HAP-1 (cell line): ENCODE data around the gene AGAP3.

Experiments
- DNase-seq, 2 experiments: peaks; one replicate each; pipeline ENCODE4 v3.0.0-alpha.2; 2016 to 2020; ENCODE audit warnings: low spot score in 2 of 2
- H3K27me3 ChIP-seq: fragments of 250-450 bp; sonication (Bioruptor Pico); 2 replicates; pipeline ENCODE4 v1.5.1; 2020; ENCODE audit warnings: low read depth, mild to moderate bottlenecking, moderate library complexity
- H3K36me3 ChIP-seq: fragments of 250-450 bp; sonication (Bioruptor Pico); replicated peaks from 2 replicates; pipeline ENCODE4 v1.5.1; 2020; ENCODE audit warnings: mild to moderate bottlenecking
- H3K4me1 ChIP-seq: fragments of 250-450 bp; sonication (Bioruptor Pico); 2 replicates; pipeline ENCODE4 v1.5.1; 2020; ENCODE audit warnings: mild to moderate bottlenecking
- H3K4me3 ChIP-seq: fragments of 250-450 bp; sonication (Bioruptor Pico); 2 replicates; pipeline ENCODE4 v1.5.1; 2020; ENCODE audit warnings: mild to moderate bottlenecking, moderate library complexity
- H3K9me3 ChIP-seq: fragments of 250-450 bp; sonication (Bioruptor Pico); 2 replicates; pipeline ENCODE4 v1.5.1; 2020; ENCODE audit warnings: mild to moderate bottlenecking, moderate library complexity
- in situ Hi-C: fragments of 300-500 bp; cut with MboI; formaldehyde crosslinking; loops from 3 replicates; pipeline ENCODE4 v1.14.3; 2020; ENCODE audit warnings: low sequenced_read_pairs, inconsistent platforms, mixed read lengths

AGAP3 gene

GRCh38 chr7:151110941-151111645 lies 24.8 kb downstream of the AGAP3 start:
- peak; percentile 44 to 83 for DNase-seq
- Histone ChIP-seq H3K36me3 (peaks cover 8% of the 10 kb centered on the region; the same call in 1 of the 2 replicates), H3K4me1 (no peaks in the 10 kb centered on the region), H3K27me3 (no peaks in the 10 kb centered on the region), H3K9me3 (no peaks in the 10 kb centered on the region), H3K4me3 (no peak overlapping the region)
- in situ Hi-C loops = no loop called here

GRCh38 chr7:151113344-151114150 lies 27.3 kb downstream of the AGAP3 start:
- in situ Hi-C loops = no loop called here
- Histone ChIP-seq H3K4me3 (no peak overlapping the region), H3K36me3 (peaks cover 16% of the 10 kb centered on the region), H3K9me3 (no peaks in the 10 kb centered on the region), H3K4me1 (no peaks in the 10 kb centered on the region), H3K27me3 (no peaks in the 10 kb centered on the region)
- DNase-seq = no peak

- no peak for DNase-seq
- Histone ChIP-seq H3K9me3 (no peaks in the 10 kb centered on the region), H3K4me3 (no peak overlapping the region), H3K4me1 (no peaks in the 10 kb centered on the region), H3K36me3 (peaks cover 24% of the 10 kb centered on the region), H3K27me3 (no peaks in the 10 kb centered on the region)
- in situ Hi-C loops = no loop called here
These were observed 28.1 kb downstream of the AGAP3 start for GRCh38 chr7:151114151-151115090.

GRCh38 chr7:151115121-151115835 lies 29.0 kb downstream of the AGAP3 start:
- Histone ChIP-seq H3K4me1 (no peaks in the 10 kb centered on the region), H3K36me3 (peaks cover 33% of the 10 kb centered on the region), H3K9me3 (no peaks in the 10 kb centered on the region), H3K27me3 (no peaks in the 10 kb centered on the region), H3K4me3 (no peak overlapping the region)
- DNase-seq = no peak
- in situ Hi-C loops = no loop called here

- Histone ChIP-seq H3K9me3 (no peaks in the 10 kb centered on the region), H3K27me3 (no peaks in the 10 kb centered on the region), H3K4me3 (no peak overlapping the region), H3K36me3 (peaks cover 39% of the 10 kb centered on the region), H3K4me1 (no peaks in the 10 kb centered on the region)
- in situ Hi-C loops = no loop called here
- DNase-seq = no peak
These were observed 29.7 kb downstream of the AGAP3 start for GRCh38 chr7:151115836-151116418.

GRCh38 chr7:151116603-151117440 lies 30.5 kb downstream of the AGAP3 start:
- in situ Hi-C loops = no loop called here
- H3K27me3 ChIP-seq = no peaks in the 10 kb centered on the region
- no peak overlapping the region for H3K4me3 ChIP-seq
- no peaks in the 10 kb centered on the region for H3K4me1 ChIP-seq
- H3K9me3 ChIP-seq = no peaks in the 10 kb centered on the region
- no peak for DNase-seq
- peaks cover 40% of the 10 kb centered on the region for H3K36me3 ChIP-seq

- H3K36me3 ChIP-seq = peaks cover 40% of the 10 kb centered on the region
- H3K9me3 ChIP-seq = no peaks in the 10 kb centered on the region
- in situ Hi-C loops = no loop called here
- no peak for DNase-seq
- H3K27me3 ChIP-seq = no peaks in the 10 kb centered on the region
- H3K4me1 ChIP-seq = no peaks in the 10 kb centered on the region
- H3K4me3 ChIP-seq = no peak overlapping the region
These were observed 31.3 kb downstream of the AGAP3 start for GRCh38 chr7:151117565-151117964.

GRCh38 chr7:151118108-151119054 lies 32.1 kb downstream of the AGAP3 start:
- in situ Hi-C loops = no loop called here
- no peaks in the 10 kb centered on the region for H3K27me3 ChIP-seq
- no peak for DNase-seq
- no peak overlapping the region for H3K4me3 ChIP-seq
- H3K4me1 ChIP-seq = no peaks in the 10 kb centered on the region
- H3K9me3 ChIP-seq = no peaks in the 10 kb centered on the region
- peaks cover 37% of the 10 kb centered on the region for H3K36me3 ChIP-seq

- in situ Hi-C loops = no loop called here
- Histone ChIP-seq H3K27me3 (no peaks in the 10 kb centered on the region), H3K36me3 (peaks cover 39% of the 10 kb centered on the region), H3K9me3 (no peaks in the 10 kb centered on the region), H3K4me1 (no peaks in the 10 kb centered on the region), H3K4me3 (no peak overlapping the region)
- DNase-seq = no peak
These were observed 32.8 kb downstream of the AGAP3 start for GRCh38 chr7:151119055-151119415.

GRCh38 chr7:151119902-151120301 lies 33.6 kb downstream of the AGAP3 start:
- no peak for DNase-seq
- Histone ChIP-seq H3K4me1 (no peaks in the 10 kb centered on the region), H3K4me3 (no peak overlapping the region), H3K9me3 (no peaks in the 10 kb centered on the region), H3K36me3 (peaks cover 48% of the 10 kb centered on the region), H3K27me3 (no peaks in the 10 kb centered on the region)
- in situ Hi-C loops = loop anchor here (10.0 kb wide), 1 partner anchor 185 kb away; no protein-coding TSS in a partner anchor

GRCh38 chr7:151120896-151121295 lies 34.6 kb downstream of the AGAP3 start:
- in situ Hi-C loops = loop anchor here (10.0 kb wide), 1 partner anchor 184 kb away; no protein-coding TSS in a partner anchor

More at GRCh38 chr7:151120896-151121295, 34.6 kb downstream of the AGAP3 start:
- no peaks in the 10 kb centered on the region for H3K4me1 ChIP-seq
- no peaks in the 10 kb centered on the region for H3K9me3 ChIP-seq
- H3K36me3 ChIP-seq = peaks cover 52% of the 10 kb centered on the region
- H3K27me3 ChIP-seq = no peaks in the 10 kb centered on the region
- H3K4me3 ChIP-seq = no peak overlapping the region
- no peak for DNase-seq
